Type B pancreatic cell (in vitro differentiated cells): ENCODE measurements around the gene LYVE1. TPM values are rescaled to one million over a fixed set of nuclear protein-coding genes. Genes with fewer than 3 reads are reported as not detected.
"Not testable (repeated sequence)": the region's sequence is repeated elsewhere in the genome, so short reads cannot be mapped to it uniquely, and the experiment has no call there.

Experiments used
- DNase-seq: peaks from one replicate; pipeline ENCODE4 v3.0.0; 2021; ENCODE audit warnings: mixed read lengths; ENCODE audit not compliant: unreplicated experiment; ENCODE audit errors: extremely low spot score
- H3K27ac Mint-ChIP-seq: 2 replicates; pipeline ENCODE4 v1.8.0; 2021; ENCODE audit warnings: mild to moderate bottlenecking, mixed read lengths
- H3K27me3 Mint-ChIP-seq: 2 replicates; pipeline ENCODE4 v1.8.0; 2021; ENCODE audit warnings: mixed read lengths
- H3K36me3 Mint-ChIP-seq: 2 replicates; pipeline ENCODE4 v1.8.0; 2021; ENCODE audit warnings: mixed read lengths
- H3K4me1 Mint-ChIP-seq: one replicate; pipeline ENCODE4 v1.8.0; 2021; ENCODE audit warnings: mixed read lengths; ENCODE audit not compliant: unreplicated experiment
- H3K4me3 Mint-ChIP-seq: 2 replicates; pipeline ENCODE4 v1.8.0; 2021; ENCODE audit warnings: mild to moderate bottlenecking, mixed read lengths
- H3K9me3 Mint-ChIP-seq: 2 replicates; pipeline ENCODE4 v1.8.0; 2021; ENCODE audit warnings: mixed read lengths
- CTCF ChIP-seq: fragments of 200-600 bp; sonication (generic); conservative IDR thresholded peaks from 2 replicates; pipeline ENCODE4 v1.5.0; 2021; ENCODE audit warnings: antibody characterized with exemption, mild to moderate bottlenecking
- total RNA-seq: library from RNA; stranded (reverse); gene quantifications from 2 replicates; pipeline ENCODE4 v1.2.1, GENCODE V29; 2021; ENCODE audit warnings: low replicate concordance

LYVE1 gene
- total RNA-seq, 1 donor from 2014 or later: not detected

- H3K4me3 Mint-ChIP-seq: no peak overlapping the region
- no peak for DNase-seq
- H3K9me3 Mint-ChIP-seq: peaks cover 12% of the 10 kb centered on the region
- H3K27me3 Mint-ChIP-seq: no peaks in the 10 kb centered on the region
- H3K36me3 Mint-ChIP-seq: no peaks in the 10 kb centered on the region
- peaks cover 24% of the 10 kb centered on the region for H3K4me1 Mint-ChIP-seq
- H3K27ac Mint-ChIP-seq: peak overlapping the region; percentile 6
- no peak for TF ChIP-seq CTCF
These were observed 31.1 kb upstream of the LYVE1 start for GRCh38 chr11:10599388-10600175.

- H3K27ac Mint-ChIP-seq: peak overlapping the region; percentile 53
- no peak for TF ChIP-seq CTCF
- no peak overlapping the region for H3K4me3 Mint-ChIP-seq
These were observed 30.4 kb upstream of the LYVE1 start for GRCh38 chr11:10598816-10599215.

GRCh38 chr11:10597877-10598351 is 29.4 kb upstream of the LYVE1 start:
- H3K36me3 Mint-ChIP-seq: no peaks in the 10 kb centered on the region
- no peak for TF ChIP-seq CTCF
- no peak overlapping the region for H3K4me3 Mint-ChIP-seq
- peaks cover 12% of the 10 kb centered on the region for H3K9me3 Mint-ChIP-seq
- no peaks in the 10 kb centered on the region for H3K27me3 Mint-ChIP-seq
- H3K4me1 Mint-ChIP-seq: peaks cover 21% of the 10 kb centered on the region
- DNase-seq: no peak
- peak overlapping the region; percentile 76 for H3K27ac Mint-ChIP-seq

More at GRCh38 chr11:10598816-10599215, 30.4 kb upstream of the LYVE1 start:
- Mint-ChIP-seq H3K27me3 (no peaks in the 10 kb centered on the region), H3K9me3 (peaks cover 12% of the 10 kb centered on the region), H3K4me1 (peaks cover 21% of the 10 kb centered on the region), H3K36me3 (no peaks in the 10 kb centered on the region)
- DNase-seq: no peak

GRCh38 chr11:10595840-10596239 is 27.4 kb upstream of the LYVE1 start:
- not testable (repeated sequence) for DNase-seq, H3K36me3 Mint-ChIP-seq, H3K27me3 Mint-ChIP-seq, H3K4me3 Mint-ChIP-seq
- Mint-ChIP-seq H3K4me1 (peaks cover 13% of the 10 kb centered on the region), H3K27ac (peak overlapping the region; percentile 76), H3K9me3 (peaks cover 12% of the 10 kb centered on the region)

- Mint-ChIP-seq H3K27me3 (no peaks in the 10 kb centered on the region), H3K4me3 (peak overlapping the region; percentile 44)
These were observed 25.9 kb upstream of the LYVE1 start for GRCh38 chr11:10594407-10594806.

More at GRCh38 chr11:10594407-10594806, 25.9 kb upstream of the LYVE1 start:
- H3K36me3 Mint-ChIP-seq: no peaks in the 10 kb centered on the region
- H3K9me3 Mint-ChIP-seq: peaks cover 12% of the 10 kb centered on the region
- peaks cover 10% of the 10 kb centered on the region for H3K4me1 Mint-ChIP-seq
- DNase-seq: no peak
- TF ChIP-seq CTCF: no peak
- peak overlapping the region; percentile 95 for H3K27ac Mint-ChIP-seq
